Coronary artery (tissue), 2 donors: ENCODE measurements around the gene TIMP3.

Experiments used
- DNase-seq: peaks from one replicate; pipeline ENCODE4 v3.0.0-alpha.2; 2017; ENCODE audit warnings: low spot score
- H3K27ac ChIP-seq, 2 donors: fragments of 200-600 bp; sonication (generic); one replicate each; pipeline ENCODE4 v1.5.1; 2016 to 2019
- H3K4me3 ChIP-seq: fragments of 200-600 bp; sonication (generic); 2 replicates; pipeline ENCODE4 v1.5.1; 2016; ENCODE audit warnings: mild to moderate bottlenecking, moderate library complexity
- TF ChIP-seq, protein P1 (sequence below): fragments of 200-600 bp; sonication (generic); IDR thresholded peaks from one replicate; pipeline ENCODE4 v1.5.1; 2019; ENCODE audit warnings: antibody characterized with exemption

TIMP3 gene

DNA sequence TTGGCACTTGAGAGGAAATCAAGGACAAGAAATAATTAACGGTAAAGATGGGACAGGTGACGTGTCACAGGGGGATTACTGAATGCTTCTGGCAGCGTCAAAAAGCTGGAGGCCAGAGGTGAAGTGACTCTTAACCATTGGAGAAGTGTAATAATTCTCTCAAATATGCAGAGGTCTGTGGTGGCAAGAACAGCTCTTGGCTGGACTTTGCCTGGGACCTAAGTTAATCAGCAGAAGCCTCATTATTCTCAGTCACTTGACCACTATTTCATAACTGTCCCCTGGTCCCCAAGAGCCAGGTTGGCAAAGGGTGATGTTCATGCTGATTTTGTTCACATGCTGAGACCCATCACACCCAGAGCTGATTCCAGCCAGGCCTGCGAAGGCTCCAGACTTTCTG, 72.9 kb downstream of the TIMP3 start:
- DNase-seq = no peak
- H3K27ac ChIP-seq = no peak overlapping the region
- TF ChIP-seq, protein P1, sequence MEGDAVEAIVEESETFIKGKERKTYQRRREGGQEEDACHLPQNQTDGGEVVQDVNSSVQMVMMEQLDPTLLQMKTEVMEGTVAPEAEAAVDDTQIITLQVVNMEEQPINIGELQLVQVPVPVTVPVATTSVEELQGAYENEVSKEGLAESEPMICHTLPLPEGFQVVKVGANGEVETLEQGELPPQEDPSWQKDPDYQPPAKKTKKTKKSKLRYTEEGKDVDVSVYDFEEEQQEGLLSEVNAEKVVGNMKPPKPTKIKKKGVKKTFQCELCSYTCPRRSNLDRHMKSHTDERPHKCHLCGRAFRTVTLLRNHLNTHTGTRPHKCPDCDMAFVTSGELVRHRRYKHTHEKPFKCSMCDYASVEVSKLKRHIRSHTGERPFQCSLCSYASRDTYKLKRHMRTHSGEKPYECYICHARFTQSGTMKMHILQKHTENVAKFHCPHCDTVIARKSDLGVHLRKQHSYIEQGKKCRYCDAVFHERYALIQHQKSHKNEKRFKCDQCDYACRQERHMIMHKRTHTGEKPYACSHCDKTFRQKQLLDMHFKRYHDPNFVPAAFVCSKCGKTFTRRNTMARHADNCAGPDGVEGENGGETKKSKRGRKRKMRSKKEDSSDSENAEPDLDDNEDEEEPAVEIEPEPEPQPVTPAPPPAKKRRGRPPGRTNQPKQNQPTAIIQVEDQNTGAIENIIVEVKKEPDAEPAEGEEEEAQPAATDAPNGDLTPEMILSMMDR = no peak
- no peak overlapping the region for H3K4me3 ChIP-seq

DNA sequence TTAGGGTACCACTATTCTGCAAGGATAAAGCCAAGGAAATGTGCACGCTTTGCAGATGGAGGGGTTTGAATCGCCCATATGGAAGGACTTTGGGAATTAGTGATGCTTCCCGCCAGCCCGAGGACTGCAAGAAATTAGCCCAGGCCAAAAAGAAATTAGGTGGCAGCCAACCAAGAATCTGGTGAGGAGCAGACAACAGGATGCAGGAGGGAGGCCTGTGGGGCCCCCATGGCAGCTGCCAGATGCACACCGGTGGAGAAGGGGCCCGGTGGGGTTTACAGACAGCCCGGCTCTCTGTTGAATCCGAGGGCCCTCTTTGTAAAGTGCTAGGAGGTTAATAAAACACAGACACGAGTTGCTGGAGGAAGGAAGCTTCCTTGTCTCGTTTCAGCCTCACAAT, 73.5 kb downstream of the TIMP3 start:
- no peak overlapping the region for H3K27ac ChIP-seq
- no peak for DNase-seq
- H3K4me3 ChIP-seq = no peak overlapping the region
- TF ChIP-seq, protein P1 = no peak

DNA sequence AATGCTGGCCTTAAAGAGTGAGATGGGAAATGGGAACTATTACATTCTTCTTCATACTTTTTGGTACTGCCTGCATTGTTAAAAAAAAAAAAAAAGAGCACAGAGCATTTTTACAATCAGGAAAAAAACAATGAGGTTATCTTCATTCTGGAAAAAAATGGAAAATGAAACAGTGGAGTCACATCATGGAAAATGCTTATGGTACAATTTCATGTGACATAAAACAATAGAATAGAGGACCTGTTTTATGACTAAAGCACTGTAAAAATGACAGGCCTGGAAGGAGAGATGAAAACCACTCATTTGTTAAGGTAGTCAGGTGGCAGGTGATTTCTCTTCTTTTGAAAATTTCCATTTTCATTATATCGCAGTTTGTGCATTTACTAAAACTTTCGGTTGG, 75.0 kb downstream of the TIMP3 start:
- TF ChIP-seq, protein P1 = no peak
- Histone ChIP-seq H3K4me3 (no peak overlapping the region), H3K27ac (no peak overlapping the region)
- DNase-seq = no peak

DNA sequence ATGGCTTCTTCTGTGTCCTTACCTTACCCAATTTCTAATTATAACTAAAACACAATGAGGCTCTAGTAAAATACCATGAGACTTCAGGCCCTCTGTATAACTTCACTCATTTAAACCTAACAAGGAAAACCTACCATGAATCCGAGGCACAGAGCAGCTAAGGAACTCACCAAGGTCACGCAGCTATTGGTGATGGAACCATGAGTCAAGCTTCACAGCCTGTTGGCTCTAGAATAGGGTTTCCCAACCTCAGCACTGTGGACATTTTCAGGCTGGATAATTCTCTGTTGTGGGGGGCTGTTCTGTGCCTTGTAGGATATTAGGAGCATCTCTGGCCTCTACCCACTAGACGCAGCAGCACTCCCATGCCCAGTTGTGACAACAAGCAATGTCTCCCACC, 75.7 kb downstream of the TIMP3 start:
- Histone ChIP-seq H3K4me3 (no peak overlapping the region), H3K27ac (no peak overlapping the region)
- no peak for DNase-seq
- TF ChIP-seq, protein P1 = no peak

DNA sequence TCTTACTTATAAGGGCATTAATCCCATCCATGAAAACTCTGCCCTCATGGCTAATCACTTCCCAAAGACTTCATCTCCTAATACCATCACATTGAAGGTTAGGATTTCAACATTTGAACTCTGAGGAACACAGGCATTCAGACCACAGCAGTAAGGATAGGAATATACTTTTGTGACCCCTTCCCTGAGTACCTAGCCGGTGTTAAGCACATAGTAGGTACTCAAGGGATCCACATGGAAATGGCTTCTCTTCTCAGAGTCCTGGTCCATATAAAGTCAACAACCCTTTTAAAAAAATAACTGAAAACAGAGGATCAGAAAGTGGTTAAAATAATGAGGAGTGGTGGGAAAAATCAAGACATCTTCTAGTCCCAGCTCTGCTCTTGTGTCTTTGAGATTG, 78.0 kb downstream of the TIMP3 start:
- DNase-seq = no peak
- TF ChIP-seq, protein P1 = no peak
- Histone ChIP-seq H3K27ac (no peak overlapping the region), H3K4me3 (no peak overlapping the region)

DNA sequence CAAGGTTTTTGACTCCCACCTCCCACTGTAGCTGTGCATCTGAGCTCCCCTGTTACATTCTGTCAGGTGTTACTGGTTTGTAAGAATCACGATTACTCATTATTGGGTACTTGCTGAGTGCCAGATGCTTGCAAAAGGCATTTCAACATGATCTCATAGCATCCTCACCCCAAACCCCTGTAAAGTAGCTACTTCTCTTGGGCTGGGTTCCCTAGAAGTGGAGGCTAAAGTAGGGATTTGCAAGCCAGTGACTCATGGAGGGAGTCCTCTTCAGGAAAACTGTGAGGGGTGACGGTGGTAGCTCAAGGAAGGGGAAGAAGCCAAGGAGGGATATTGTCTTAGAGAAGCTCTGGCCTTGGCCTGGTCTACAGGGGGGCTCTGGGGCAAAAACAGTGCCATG, 78.6 kb downstream of the TIMP3 start:
- no peak for DNase-seq
- TF ChIP-seq, protein P1 = no peak
- Histone ChIP-seq H3K4me3 (no peak overlapping the region), H3K27ac (no peak overlapping the region)

DNA sequence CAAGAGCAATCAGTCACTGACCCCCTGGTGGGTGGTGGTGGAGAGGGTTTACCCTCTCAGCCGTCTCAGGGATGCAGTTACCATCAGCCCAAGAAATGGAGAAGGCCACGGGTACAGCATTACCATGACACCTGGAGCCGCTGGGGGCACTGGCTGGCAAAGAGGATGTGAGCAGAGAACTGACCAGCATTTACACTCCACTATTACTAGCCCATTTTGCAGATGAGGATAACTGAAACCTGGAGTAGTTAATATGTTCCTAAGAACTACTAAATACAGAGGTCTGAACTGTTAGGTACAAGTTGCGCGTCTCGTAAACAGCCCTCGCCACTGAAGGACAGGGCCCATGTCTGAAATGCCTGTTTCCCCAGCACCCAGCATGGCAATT, 79.0 kb downstream of the TIMP3 start:
- TF ChIP-seq, protein P1 = no peak
- no peak for DNase-seq
- Histone ChIP-seq H3K4me3 (no peak overlapping the region), H3K27ac (no peak overlapping the region)
